ENCODE measurements around the gene PRDM5.

Gene PRDM5

GRCh38 chr4:120704538-120704937 is 218.0 kb downstream of the PRDM5 start:
- Mint-ChIP-seq H3K4me1 (no peaks in the 10 kb centered on the region), H3K9me3 (peaks cover 0 to 11% of the 10 kb centered on the region in 2 donors), H3K27me3 (no peaks in the 10 kb centered on the region), H3K27ac (no peak overlapping the region), H3K4me3 (no peak overlapping the region)
- ATAC-seq (no peak), DNase-seq (no peak)

- no peak for DNase-seq
- Mint-ChIP-seq H3K4me3 (no peak overlapping the region), H3K27me3 (no peaks in the 10 kb centered on the region), H3K9me3 (peaks cover 0 to 11% of the 10 kb centered on the region in 2 donors), H3K4me1 (no peaks in the 10 kb centered on the region), H3K27ac (no peak overlapping the region)
- ATAC-seq = no peak
Observed at GRCh38 chr4:120703908-120704307, 218.6 kb downstream of the PRDM5 start.

- H3K4me3 Mint-ChIP-seq = no peak overlapping the region
- H3K27me3 Mint-ChIP-seq = no peaks in the 10 kb centered on the region
- H3K9me3 Mint-ChIP-seq = no peaks in the 10 kb centered on the region
- ATAC-seq = no peak
- DNase-seq = no peak
- H3K27ac Mint-ChIP-seq = no peak overlapping the region
- H3K4me1 Mint-ChIP-seq = no peaks in the 10 kb centered on the region
Observed at GRCh38 chr4:120699354-120699753, 223.2 kb downstream of the PRDM5 start.

GRCh38 chr4:120694973-120695372 is 227.6 kb downstream of the PRDM5 start:
- ATAC-seq (no peak), DNase-seq (no peak)
- H3K4me1 Mint-ChIP-seq = no peaks in the 10 kb centered on the region
- H3K27me3 Mint-ChIP-seq = no peaks in the 10 kb centered on the region
- no peak overlapping the region for H3K4me3 Mint-ChIP-seq
- no peaks in the 10 kb centered on the region for H3K9me3 Mint-ChIP-seq
- no peak overlapping the region for H3K27ac Mint-ChIP-seq

GRCh38 chr4:120693816-120694215 is 228.7 kb downstream of the PRDM5 start:
- no peak for DNase-seq
- no peak for ATAC-seq
- Mint-ChIP-seq H3K27me3 (no peaks in the 10 kb centered on the region), H3K9me3 (no peaks in the 10 kb centered on the region), H3K27ac (no peak overlapping the region), H3K4me3 (no peak overlapping the region), H3K4me1 (no peaks in the 10 kb centered on the region)

GRCh38 chr4:120692964-120693363 is 229.6 kb downstream of the PRDM5 start:
- H3K27me3 Mint-ChIP-seq = no peaks in the 10 kb centered on the region
- H3K9me3 Mint-ChIP-seq = no peaks in the 10 kb centered on the region
- ATAC-seq (no peak), DNase-seq (no peak)
- H3K27ac Mint-ChIP-seq = no peak overlapping the region
- H3K4me3 Mint-ChIP-seq = no peak overlapping the region
- H3K4me1 Mint-ChIP-seq = no peaks in the 10 kb centered on the region

- ATAC-seq (no peak), DNase-seq (no peak)
- H3K27me3 Mint-ChIP-seq = no peaks in the 10 kb centered on the region
- H3K4me3 Mint-ChIP-seq = no peak overlapping the region
- H3K4me1 Mint-ChIP-seq = no peaks in the 10 kb centered on the region
- H3K27ac Mint-ChIP-seq = no peak overlapping the region
- no peaks in the 10 kb centered on the region for H3K9me3 Mint-ChIP-seq
Observed at GRCh38 chr4:120691536-120691935, 231.0 kb downstream of the PRDM5 start.

- no peaks in the 10 kb centered on the region for H3K27me3 Mint-ChIP-seq
- H3K9me3 Mint-ChIP-seq = no peaks in the 10 kb centered on the region
- H3K4me3 Mint-ChIP-seq = no peak overlapping the region
- no peak overlapping the region for H3K27ac Mint-ChIP-seq
- DNase-seq (no peak), ATAC-seq (no peak)
- H3K4me1 Mint-ChIP-seq = no peaks in the 10 kb centered on the region
Observed at GRCh38 chr4:120691106-120691505, 231.4 kb downstream of the PRDM5 start.

- no peaks in the 10 kb centered on the region for H3K4me1 Mint-ChIP-seq
- no peak for ATAC-seq
- H3K27ac Mint-ChIP-seq = no peak overlapping the region
- DNase-seq = no peak
- H3K27me3 Mint-ChIP-seq = no peaks in the 10 kb centered on the region
- H3K9me3 Mint-ChIP-seq = no peaks in the 10 kb centered on the region
- no peak overlapping the region for H3K4me3 Mint-ChIP-seq
Observed at GRCh38 chr4:120688791-120689190, 233.7 kb downstream of the PRDM5 start.

- DNase-seq (no peak), ATAC-seq (no peak)
- H3K27ac Mint-ChIP-seq = no peak overlapping the region
Observed at GRCh38 chr4:120685756-120686278, 236.7 kb downstream of the PRDM5 start.

GRCh38 chr4:120683897-120684540 is 238.5 kb downstream of the PRDM5 start:
- H3K4me1 Mint-ChIP-seq = peaks cover 11% of the 10 kb centered on the region
- H3K27me3 Mint-ChIP-seq = no peaks in the 10 kb centered on the region
- no peak overlapping the region for H3K27ac Mint-ChIP-seq
- no peaks in the 10 kb centered on the region for H3K9me3 Mint-ChIP-seq
- H3K4me3 Mint-ChIP-seq = no peak overlapping the region
- no peak for ATAC-seq
- no peak for DNase-seq

More at GRCh38 chr4:120685756-120686278, 236.7 kb downstream of the PRDM5 start:
- Mint-ChIP-seq H3K4me1 (peaks cover 5% of the 10 kb centered on the region), H3K27me3 (no peaks in the 10 kb centered on the region), H3K9me3 (no peaks in the 10 kb centered on the region), H3K4me3 (no peak overlapping the region)

- Mint-ChIP-seq H3K4me3 (no peak overlapping the region), H3K4me1 (peaks cover 11% of the 10 kb centered on the region), H3K27ac (no peak overlapping the region), H3K27me3 (no peaks in the 10 kb centered on the region), H3K9me3 (no peaks in the 10 kb centered on the region)
- no peak for ATAC-seq
- DNase-seq = no peak
Observed at GRCh38 chr4:120682981-120683380, 239.5 kb downstream of the PRDM5 start.

- DNase-seq = no peak
- H3K9me3 Mint-ChIP-seq = peaks cover 11 to 12% of the 10 kb centered on the region in 2 donors
- peaks cover 11% of the 10 kb centered on the region for H3K4me1 Mint-ChIP-seq
- H3K4me3 Mint-ChIP-seq = no peak overlapping the region
- H3K27me3 Mint-ChIP-seq = no peaks in the 10 kb centered on the region
- peak; percentile 63 for ATAC-seq
- no peak overlapping the region for H3K27ac Mint-ChIP-seq
Observed at GRCh38 chr4:120680647-120681228, 241.8 kb downstream of the PRDM5 start.

GRCh38 chr4:120673696-120674095 is 248.8 kb downstream of the PRDM5 start:
- no peak for ATAC-seq

GRCh38 chr4:120672558-120673147 is 249.9 kb downstream of the PRDM5 start:
- no peaks in the 10 kb centered on the region for H3K4me1 Mint-ChIP-seq
- DNase-seq (no peak), ATAC-seq (no peak)
- H3K9me3 Mint-ChIP-seq = peaks cover 24 to 56% of the 10 kb centered on the region in 2 donors
- no peak overlapping the region for H3K27ac Mint-ChIP-seq
- H3K4me3 Mint-ChIP-seq = no peak overlapping the region
- no peaks in the 10 kb centered on the region for H3K27me3 Mint-ChIP-seq

More at GRCh38 chr4:120673696-120674095, 248.8 kb downstream of the PRDM5 start:
- DNase-seq = no peak
- Mint-ChIP-seq H3K4me3 (no peak overlapping the region), H3K4me1 (no peaks in the 10 kb centered on the region), H3K27ac (no peak overlapping the region), H3K9me3 (peaks cover 26 to 56% of the 10 kb centered on the region in 2 donors), H3K27me3 (no peaks in the 10 kb centered on the region)

- Mint-ChIP-seq H3K4me1 (no peaks in the 10 kb centered on the region), H3K9me3 (peaks cover 18 to 50% of the 10 kb centered on the region in 2 donors), H3K27me3 (no peaks in the 10 kb centered on the region), H3K4me3 (no peak overlapping the region), H3K27ac (no peak overlapping the region)
- ATAC-seq (no peak), DNase-seq (no peak)
Observed at GRCh38 chr4:120672076-120672475, 250.4 kb downstream of the PRDM5 start.
